SK-N-MC (cell line): Measurements from ENCODE around the gene IFT172.

Source experiments
- DNase-seq: peaks from one replicate; pipeline ENCODE4 v3.0.0-alpha.2; 2011; ENCODE audit warnings: low read depth, low spot score
- H3K27ac ChIP-seq: fragments of 200-600 bp; sonication (generic); 2 replicates; pipeline ENCODE4 v1.5.1; 2016; ENCODE audit warnings: mixed run types
- H3K36me3 ChIP-seq: fragments of 200-600 bp; sonication (generic); 2 replicates; pipeline ENCODE4 v1.6.1; 2017; ENCODE audit warnings: antibody characterized with exemption, low read length, mixed read lengths; ENCODE audit not compliant: insufficient read depth
- H3K4me3 ChIP-seq: fragments of 200-600 bp; sonication (generic); 2 replicates; pipeline ENCODE4 v1.5.1; 2016
- H3K9ac ChIP-seq: fragments of 200-600 bp; sonication (generic); 2 replicates; pipeline ENCODE4 v1.8.0; 2017; ENCODE audit warnings: mixed run types, mixed read lengths; ENCODE audit not compliant: insufficient read length
- H3K9me3 ChIP-seq: fragments of 200-600 bp; sonication (generic); 2 replicates; pipeline ENCODE4 v1.6.1; 2017; ENCODE audit warnings: low read depth, mild to moderate bottlenecking, antibody characterized with exemption, low read length, moderate library complexity, mixed read lengths
- EZH2 ChIP-seq: fragments of 200-600 bp; sonication (generic); IDR thresholded peaks from one replicate; pipeline ENCODE4 v1.6.1; 2017; ENCODE audit warnings: antibody characterized with exemption
- FOXP2 ChIP-seq: optimal IDR thresholded peaks from 2 replicates; pipeline ENCODE3; 2011; ENCODE audit warnings: mild to moderate bottlenecking, moderate library complexity; ENCODE audit not compliant: insufficient read depth; ENCODE audit errors: extremely low read length, control extremely low read depth
- POLR2AphosphoS5 ChIP-seq: IDR thresholded peaks from 2 replicates; pipeline ENCODE4 v1.6.1; 2012; ENCODE audit warnings: mild to moderate bottlenecking, low read depth, low read length, borderline replicate concordance

The IFT172 gene

GRCh38 chr2:27471961-27472360, 17.6 kb downstream of the IFT172 start:
- no peak for TF ChIP-seq POLR2AphosphoS5
- TF ChIP-seq EZH2: no peak
- no peak for TF ChIP-seq FOXP2

GRCh38 chr2:27464443-27464842, 25.1 kb downstream of the IFT172 start:
- Histone ChIP-seq H3K4me3 (no peak overlapping the region), H3K9ac (no peak overlapping the region), H3K27ac (no peak overlapping the region), H3K36me3 (peaks cover 7% of the 10 kb centered on the region; the same call in 1 of the 2 replicates), H3K9me3 (no peaks in the 10 kb centered on the region)
- DNase-seq: no peak
- TF ChIP-seq POLR2AphosphoS5 (no peak), EZH2 (no peak), FOXP2 (no peak)

More at GRCh38 chr2:27471961-27472360, 17.6 kb downstream of the IFT172 start:
- H3K4me3 ChIP-seq: no peak overlapping the region
- no peak overlapping the region for H3K27ac ChIP-seq
- H3K9ac ChIP-seq: no peak overlapping the region
- no peaks in the 10 kb centered on the region for H3K9me3 ChIP-seq
- peaks cover 32% of the 10 kb centered on the region for H3K36me3 ChIP-seq
- DNase-seq: no peak

GRCh38 chr2:27461118-27461517, 28.4 kb downstream of the IFT172 start:
- Histone ChIP-seq H3K4me3 (no peak overlapping the region), H3K9ac (no peak overlapping the region), H3K9me3 (no peaks in the 10 kb centered on the region), H3K36me3 (peaks cover 28% of the 10 kb centered on the region), H3K27ac (no peak overlapping the region)
- DNase-seq: no peak
- TF ChIP-seq POLR2AphosphoS5 (no peak), FOXP2 (no peak), EZH2 (no peak)

- no peak for DNase-seq
- Histone ChIP-seq H3K36me3 (peaks cover 53% of the 10 kb centered on the region), H3K9ac (no peak overlapping the region), H3K27ac (no peak overlapping the region), H3K9me3 (no peaks in the 10 kb centered on the region), H3K4me3 (no peak overlapping the region)
- TF ChIP-seq POLR2AphosphoS5: no peak
- TF ChIP-seq FOXP2: no peak
- TF ChIP-seq EZH2: no peak
These were observed 35.6 kb downstream of the IFT172 start for GRCh38 chr2:27453968-27454367.

GRCh38 chr2:27451095-27451494, 38.4 kb downstream of the IFT172 start:
- DNase-seq: no peak
- TF ChIP-seq POLR2AphosphoS5 (no peak), EZH2 (no peak), FOXP2 (no peak)
- Histone ChIP-seq H3K9ac (no peak overlapping the region), H3K36me3 (peaks cover 51% of the 10 kb centered on the region; the same call in 1 of the 2 replicates), H3K4me3 (no peak overlapping the region), H3K27ac (no peak overlapping the region), H3K9me3 (no peaks in the 10 kb centered on the region)

- no peak overlapping the region for H3K4me3 ChIP-seq
- H3K27ac ChIP-seq: no peak overlapping the region
- DNase-seq: no peak
- no peak overlapping the region for H3K9ac ChIP-seq
- H3K36me3 ChIP-seq: peaks cover 35% of the 10 kb centered on the region; the same call in 1 of the 2 replicates
- TF ChIP-seq FOXP2: no peak
- TF ChIP-seq POLR2AphosphoS5: no peak
- no peak for TF ChIP-seq EZH2
- H3K9me3 ChIP-seq: no peaks in the 10 kb centered on the region
These were observed 41.2 kb downstream of the IFT172 start for GRCh38 chr2:27448381-27448780.

- Histone ChIP-seq H3K9ac (no peak overlapping the region), H3K4me3 (no peak overlapping the region), H3K36me3 (peaks cover 40% of the 10 kb centered on the region; the same call in 1 of the 2 replicates), H3K9me3 (no peaks in the 10 kb centered on the region), H3K27ac (no peak overlapping the region)
- TF ChIP-seq EZH2 (no peak), FOXP2 (no peak), POLR2AphosphoS5 (no peak)
- DNase-seq: no peak
These were observed 43.5 kb downstream of the IFT172 start for GRCh38 chr2:27446057-27446456.

- Histone ChIP-seq H3K4me3 (no peak overlapping the region), H3K9me3 (no peaks in the 10 kb centered on the region), H3K27ac (no peak overlapping the region), H3K9ac (no peak overlapping the region), H3K36me3 (peaks cover 44% of the 10 kb centered on the region)
- no peak for DNase-seq
- TF ChIP-seq POLR2AphosphoS5 (no peak), FOXP2 (no peak), EZH2 (no peak)
These were observed 43.9 kb downstream of the IFT172 start for GRCh38 chr2:27445615-27446014.

GRCh38 chr2:27445155-27445554, 44.4 kb downstream of the IFT172 start:
- DNase-seq: no peak
- H3K9me3 ChIP-seq: no peaks in the 10 kb centered on the region
- H3K9ac ChIP-seq: no peak overlapping the region
- H3K4me3 ChIP-seq: no peak overlapping the region
- no peak overlapping the region for H3K27ac ChIP-seq
- H3K36me3 ChIP-seq: peaks cover 47% of the 10 kb centered on the region
- TF ChIP-seq EZH2 (no peak), POLR2AphosphoS5 (no peak), FOXP2 (no peak)
